Gastroesophageal sphincter (tissue), 4 donors: ENCODE measurements around the gene SIGLEC6. TPM values are rescaled to one million over a fixed set of nuclear protein-coding genes. Genes with fewer than 3 reads are reported as not detected.
"Not testable (repeated sequence)": the region's sequence is repeated elsewhere in the genome, so short reads cannot be mapped to it uniquely, and the experiment has no call there.

ENCODE experiments used
- ATAC-seq: fragments of 150-250 bp; one replicate; pipeline ENCODE4 v1.9.1; 2016; ENCODE audit warnings: mild to moderate bottlenecking, moderate library complexity
- H3K27ac ChIP-seq, 4 donors: fragments of 200-600 bp; sonication (generic) in 3 of 4; 1 replicate in 3 of 4; 2 replicates in 1 of 4; pipeline ENCODE4 v1.5.1; 2016 to 2019
- H3K27me3 ChIP-seq: fragments of 200-600 bp; sonication (generic); one replicate; pipeline ENCODE4 v1.5.1; 2019
- H3K36me3 ChIP-seq, 2 donors: fragments of 200-600 bp; sonication (generic); one replicate each; pipeline ENCODE4 v1.5.1; 2019; ENCODE audit warnings: control low read depth in 1 of 2
- H3K4me1 ChIP-seq, 3 donors: fragments of 200-600 bp; sonication (generic); 1 replicate in 2 of 3; 2 replicates in 1 of 3; pipeline ENCODE4 v1.5.1; 2016 to 2019; ENCODE audit warnings: control low read depth in 2 of 3
- H3K4me3 ChIP-seq, 2 donors: fragments of 200-600 bp; sonication (generic); one replicate each; pipeline ENCODE4 v1.5.1; 2019; ENCODE audit warnings: mild to moderate bottlenecking in 1 of 2, moderate library complexity in 1 of 2
- H3K9me3 ChIP-seq, 3 donors: fragments of 200-600 bp; sonication (generic); one replicate each; pipeline ENCODE4 v1.5.1; 2017 to 2019; ENCODE audit warnings: control low read depth in 2 of 3
- EP300 ChIP-seq: sonication (generic); formaldehyde crosslinking; IDR thresholded peaks from one replicate; pipeline ENCODE4 v1.6.1; 2017; ENCODE audit warnings: antibody characterized with exemption, mild to moderate bottlenecking
- POLR2A ChIP-seq, 2 donors: fragments of 450-650 bp; IDR thresholded peaks; one replicate each; pipeline ENCODE4 v1.6.1; 2017; ENCODE audit warnings: antibody characterized with exemption in 2 of 2, mild to moderate bottlenecking in 2 of 2, moderate library complexity in 1 of 2
- POLR2AphosphoS5 ChIP-seq: sonication (generic); formaldehyde crosslinking; IDR thresholded peaks from one replicate; pipeline ENCODE4 v1.6.1; 2017; ENCODE audit warnings: antibody characterized with exemption
- WGBS, 2 donors: methylation state at CpG; one replicate each; pipeline ENCODE4 v1.1.5; 2018; ENCODE audit warnings: low coverage in 1 of 2; 5-methylcytosine and 5-hydroxymethylcytosine counted together
- total RNA-seq, 4 donors: library from RNA; depleted of rRNA; stranded (reverse); fragments of >200 nt; gene quantifications; one replicate each; pipeline ENCODE4 v1.1.0, GENCODE V29; 2016
- TF ChIP-seq, protein P1 (sequence below), 4 experiments: fragments of 200-600 bp in 2 of 4; fragments of 450-650 bp in 2 of 4; sonication (generic) in 1 of 4; IDR thresholded peaks; one replicate each; pipeline ENCODE4 v1.5.1; 2017 to 2019; ENCODE audit warnings: antibody characterized with exemption in 4 of 4, mild to moderate bottlenecking in 2 of 4, moderate library complexity in 2 of 4

SIGLEC6 gene
- total RNA-seq, 4 donors from 2014 or later, result 0.59 to 3.9 (median 3.1) TPM

DNA sequence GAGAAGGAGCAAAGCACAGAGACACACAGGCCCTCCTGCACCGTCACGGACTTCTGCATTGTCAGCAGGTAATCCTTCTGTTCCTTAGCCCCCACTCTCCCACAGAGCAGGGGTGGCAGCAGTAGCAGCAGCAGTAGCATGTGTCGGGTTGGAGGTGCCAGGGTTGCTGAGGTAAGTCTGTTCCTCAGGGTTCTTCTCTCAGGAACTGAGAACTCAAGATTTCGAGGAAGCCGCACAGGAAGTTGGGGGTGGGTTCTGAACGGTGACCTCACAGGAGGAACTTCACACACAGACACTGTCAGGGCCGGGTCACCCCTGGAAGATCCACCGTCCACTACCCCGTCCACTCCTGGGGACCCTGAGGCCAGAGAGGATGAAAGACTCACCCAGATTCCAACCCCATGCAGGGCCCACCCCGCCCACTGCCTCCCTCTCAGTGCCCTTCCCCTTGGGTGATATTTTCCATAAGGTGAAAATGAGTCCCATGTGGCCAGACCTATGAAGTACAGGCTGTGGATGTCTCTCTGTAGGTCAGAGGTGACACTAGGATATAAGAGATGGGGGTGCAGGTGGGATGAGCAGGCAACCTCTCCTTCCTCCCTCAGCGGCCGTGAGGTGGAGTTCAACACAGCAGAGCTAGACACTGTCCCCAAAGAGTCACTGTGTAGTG is 29.7 kb downstream of the SIGLEC6 start, which contains the start of gene SIGLEC12:
Gene SIGLEC12, minus strand, starts transcription at position 207 of the 670 bp plus-strand sequence. Its CDS starts 67 bp downstream, at position 140.
- H3K4me1 ChIP-seq, result no peaks in the 10 kb centered on the region
- H3K27me3 ChIP-seq, result peaks cover 14% of the 10 kb centered on the region
- H3K27ac ChIP-seq, result no peak within 1 kb of the TSS
- TF ChIP-seq EP300, result no peak
- TF ChIP-seq POLR2AphosphoS5, result no peak
- no peak for TF ChIP-seq POLR2A (IDR thresholded peaks at IDR 0.05)
- TF ChIP-seq, protein P1, sequence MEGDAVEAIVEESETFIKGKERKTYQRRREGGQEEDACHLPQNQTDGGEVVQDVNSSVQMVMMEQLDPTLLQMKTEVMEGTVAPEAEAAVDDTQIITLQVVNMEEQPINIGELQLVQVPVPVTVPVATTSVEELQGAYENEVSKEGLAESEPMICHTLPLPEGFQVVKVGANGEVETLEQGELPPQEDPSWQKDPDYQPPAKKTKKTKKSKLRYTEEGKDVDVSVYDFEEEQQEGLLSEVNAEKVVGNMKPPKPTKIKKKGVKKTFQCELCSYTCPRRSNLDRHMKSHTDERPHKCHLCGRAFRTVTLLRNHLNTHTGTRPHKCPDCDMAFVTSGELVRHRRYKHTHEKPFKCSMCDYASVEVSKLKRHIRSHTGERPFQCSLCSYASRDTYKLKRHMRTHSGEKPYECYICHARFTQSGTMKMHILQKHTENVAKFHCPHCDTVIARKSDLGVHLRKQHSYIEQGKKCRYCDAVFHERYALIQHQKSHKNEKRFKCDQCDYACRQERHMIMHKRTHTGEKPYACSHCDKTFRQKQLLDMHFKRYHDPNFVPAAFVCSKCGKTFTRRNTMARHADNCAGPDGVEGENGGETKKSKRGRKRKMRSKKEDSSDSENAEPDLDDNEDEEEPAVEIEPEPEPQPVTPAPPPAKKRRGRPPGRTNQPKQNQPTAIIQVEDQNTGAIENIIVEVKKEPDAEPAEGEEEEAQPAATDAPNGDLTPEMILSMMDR (IDR thresholded peaks at IDR 0.05), result no peak
- H3K36me3 ChIP-seq, result no peaks in the 10 kb centered on the region
- WGBS, 2 donors, result 70 to 71% methylated on average over 1 to 3 of the region's 12 CpGs
- ATAC-seq, result peak; percentile 19
- H3K9me3 ChIP-seq, result peaks cover 0 to 17% (median 0%) of the 10 kb centered on the region in 3 donors
- H3K4me3 ChIP-seq, result no peak within 1 kb of the TSS

DNA sequence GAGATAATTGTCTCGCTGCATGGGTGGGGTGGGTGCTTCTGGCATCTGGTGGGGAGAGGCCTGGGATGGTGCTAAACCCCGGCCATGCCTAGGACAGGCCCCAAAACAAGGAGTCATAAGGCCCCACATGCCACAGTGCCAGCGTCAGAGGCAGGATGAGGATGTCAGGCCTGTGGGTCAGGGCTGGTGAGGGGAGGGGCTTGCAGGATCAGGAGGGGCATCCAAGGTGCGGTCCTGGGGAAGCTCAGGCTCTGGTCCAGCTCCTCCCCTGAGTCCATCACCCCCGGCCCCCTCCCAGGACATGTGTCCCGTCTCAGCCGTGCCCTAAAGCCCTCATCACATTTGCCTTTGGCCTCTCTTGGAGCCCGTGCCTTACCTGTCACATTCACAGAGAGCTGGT is 30.5 kb downstream of the SIGLEC6 start:
- Histone ChIP-seq H3K9me3 (peaks cover 0 to 17% (median 0%) of the 10 kb centered on the region in 3 donors), H3K27me3 (peaks cover 14% of the 10 kb centered on the region)
- H3K4me1 ChIP-seq, H3K36me3 ChIP-seq, H3K4me3 ChIP-seq, H3K27ac ChIP-seq, ATAC-seq: not testable (repeated sequence)
- WGBS, 2 donors, result 49% methylated on average over 5 of the region's 8 CpGs; no CpG with 5 or more reads in 1 of the 2 donors

DNA sequence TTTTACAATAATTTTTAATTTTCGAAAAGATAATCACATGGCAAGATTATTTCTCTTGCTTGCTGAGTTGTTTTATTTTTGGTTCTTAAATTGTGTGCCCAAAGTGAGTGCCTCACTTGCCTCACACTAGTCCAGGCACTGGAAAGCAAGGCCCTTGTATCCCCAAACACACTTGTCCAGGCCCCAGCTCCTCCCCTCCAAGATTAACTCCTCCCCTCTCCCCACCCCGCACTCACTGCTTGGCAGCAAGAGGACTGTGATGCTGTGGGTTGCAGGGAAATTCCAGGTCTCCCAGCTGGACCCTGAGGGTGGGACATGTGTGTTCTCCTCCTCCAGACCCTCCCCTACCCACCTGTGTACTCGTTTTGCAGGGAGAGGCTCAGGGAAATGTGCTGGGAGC is 33.8 kb downstream of the SIGLEC6 start:
- Histone ChIP-seq H3K36me3 (no peaks in the 10 kb centered on the region), H3K9me3 (no peaks in the 10 kb centered on the region), H3K4me3 (no peak overlapping the region), H3K4me1 (no peaks in the 10 kb centered on the region), H3K27me3 (peaks cover 24% of the 10 kb centered on the region), H3K27ac (no peak overlapping the region)
- no peak for ATAC-seq
- WGBS, 2 donors, result 33 to 73% methylated on average over 1 to 2 of the region's 3 CpGs
- TF ChIP-seq POLR2AphosphoS5 (no peak), POLR2A (IDR thresholded peaks at IDR 0.05) (no peak), EP300 (no peak)
- TF ChIP-seq, protein P1 (IDR thresholded peaks at IDR 0.05), result no peak

- Histone ChIP-seq H3K36me3 (no peaks in the 10 kb centered on the region), H3K27ac (no peak overlapping the region), H3K27me3 (peaks cover 38% of the 10 kb centered on the region), H3K9me3 (no peaks in the 10 kb centered on the region), H3K4me1 (no peaks in the 10 kb centered on the region), H3K4me3 (no peak overlapping the region)
- TF ChIP-seq, protein P1 (IDR thresholded peaks at IDR 0.05), result no peak
- no peak for TF ChIP-seq POLR2AphosphoS5
- TF ChIP-seq EP300, result no peak
- TF ChIP-seq POLR2A (IDR thresholded peaks at IDR 0.05), result no peak
- ATAC-seq, result no peak
- WGBS, 2 donors, result 27% methylated on average over 2 of the region's 2 CpGs
Measured at GRCh38 chr19:51493776-51494175, 37.7 kb downstream of the SIGLEC6 start.

- TF ChIP-seq, protein P1 (IDR thresholded peaks at IDR 0.05), result no peak
- TF ChIP-seq POLR2A (IDR thresholded peaks at IDR 0.05), result no peak
- no peak for TF ChIP-seq POLR2AphosphoS5
- no peak for ATAC-seq
- no peaks in the 10 kb centered on the region for H3K4me1 ChIP-seq
- no peak overlapping the region for H3K4me3 ChIP-seq
- WGBS, 2 donors, result 62 to 72% methylated on average over 2 to 7 of the region's 7 CpGs
- no peaks in the 10 kb centered on the region for H3K9me3 ChIP-seq
- H3K27me3 ChIP-seq, result peaks cover 43% of the 10 kb centered on the region
- H3K36me3 ChIP-seq, result no peaks in the 10 kb centered on the region
- H3K27ac ChIP-seq, result no peak overlapping the region
Measured at GRCh38 chr19:51491586-51491985, 39.9 kb downstream of the SIGLEC6 start.
